GM18499 (cell line): ENCODE results near the gene CTNNA3.

Source experiments
- ATAC-seq: cut with Tn5 transposase; IDR thresholded peaks from one replicate; pipeline ENCODE4 v1.9.1; 2021; ENCODE audit warnings: moderate number of reproducible peaks; ENCODE audit not compliant: insufficient read depth, unreplicated experiment

CTNNA3 gene

DNA sequence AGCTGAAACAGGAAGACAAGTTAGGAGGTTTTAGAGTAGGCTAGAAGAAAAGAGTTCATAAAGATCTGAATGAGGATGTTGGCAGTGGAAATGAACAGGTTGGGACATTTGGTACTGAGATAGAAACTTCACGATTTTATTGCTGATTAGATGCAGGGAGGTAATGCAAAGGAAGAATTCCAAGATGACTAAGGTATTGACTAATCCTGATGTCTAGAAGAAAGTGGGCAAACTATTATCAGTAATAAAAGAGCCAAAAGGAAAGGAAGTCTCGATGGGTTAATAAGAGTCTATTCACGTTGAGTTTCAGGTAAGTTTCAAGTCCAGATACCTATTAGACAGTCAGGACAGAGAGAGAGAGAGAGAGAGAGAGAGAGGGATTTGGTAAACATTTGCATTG lies 1401.5 kb downstream of the CTNNA3 start:
- ATAC-seq = no peak

DNA sequence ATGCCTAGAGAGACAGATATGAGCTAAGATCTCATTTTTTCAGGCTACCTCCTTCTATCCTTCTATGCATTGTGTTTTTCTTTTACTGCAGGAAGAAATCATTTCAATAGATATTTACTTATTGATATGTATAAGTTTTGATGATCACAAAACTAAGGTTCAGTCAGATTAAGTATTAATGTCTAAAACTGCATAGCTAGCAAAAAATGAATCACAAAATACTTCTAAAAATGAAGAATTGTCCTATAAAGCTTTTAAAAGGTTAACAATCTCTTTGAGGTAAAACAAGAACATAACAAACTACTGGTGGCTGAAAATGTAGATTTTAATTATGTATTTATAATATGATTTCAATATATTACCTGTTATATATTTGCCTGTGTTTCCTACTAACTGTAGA lies 1403.1 kb downstream of the CTNNA3 start:
- no peak for ATAC-seq

DNA sequence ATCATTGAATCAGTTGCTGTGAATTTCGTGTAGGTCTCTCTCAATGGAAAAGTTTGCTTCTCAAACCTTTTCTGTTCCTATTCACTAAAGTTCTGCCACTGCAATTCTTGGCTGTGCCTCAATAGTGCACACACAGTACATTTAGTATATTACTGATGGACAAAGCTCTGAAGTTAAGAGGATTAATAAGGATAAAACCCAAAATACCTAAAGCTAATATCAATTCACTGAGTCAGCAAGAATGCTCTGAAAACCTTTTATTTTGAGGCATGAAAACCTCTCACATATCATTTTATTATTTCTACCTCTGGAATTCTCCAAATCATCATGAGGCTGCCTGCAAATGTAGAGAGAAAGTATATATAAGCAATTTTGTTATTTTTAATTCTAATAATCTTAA lies 1403.5 kb downstream of the CTNNA3 start:
- no peak for ATAC-seq

DNA sequence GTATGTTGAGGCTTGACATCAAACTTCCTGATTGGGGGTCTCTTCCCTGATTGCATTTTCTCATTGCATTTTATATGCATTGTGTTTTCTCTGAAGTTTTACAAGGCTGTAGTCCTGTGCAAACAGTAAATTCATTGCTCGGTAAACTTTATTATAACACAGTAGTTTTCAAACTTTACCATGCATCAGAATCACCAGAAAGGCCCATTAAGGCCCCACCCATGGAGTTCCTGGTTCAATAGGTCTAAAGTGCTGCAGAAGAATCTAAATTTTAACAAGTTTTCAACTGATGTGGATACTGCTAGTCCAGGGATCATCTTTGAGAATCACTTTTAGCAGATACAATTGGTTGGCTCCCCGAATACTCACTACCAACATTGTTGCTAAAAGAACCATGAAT lies 1404.9 kb downstream of the CTNNA3 start:
- no peak for ATAC-seq

DNA sequence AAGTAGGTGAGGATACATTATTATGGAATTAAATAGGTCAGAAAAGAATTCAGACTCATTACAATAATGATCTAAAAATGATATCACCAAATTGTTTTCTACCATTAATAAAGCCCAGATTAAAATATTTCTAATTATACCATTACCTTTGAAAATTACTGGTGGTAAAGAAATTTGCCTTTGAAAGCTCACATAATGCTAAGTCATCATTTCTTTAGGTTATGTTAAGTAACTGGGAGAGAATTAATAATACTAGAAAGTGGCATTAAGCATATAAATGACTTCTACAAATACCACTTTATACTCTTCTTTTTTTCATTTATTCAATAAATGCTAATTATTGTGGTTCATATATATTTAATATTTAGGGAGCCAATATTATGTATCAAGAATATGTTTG lies 1411.4 kb downstream of the CTNNA3 start:
- ATAC-seq = no peak

DNA sequence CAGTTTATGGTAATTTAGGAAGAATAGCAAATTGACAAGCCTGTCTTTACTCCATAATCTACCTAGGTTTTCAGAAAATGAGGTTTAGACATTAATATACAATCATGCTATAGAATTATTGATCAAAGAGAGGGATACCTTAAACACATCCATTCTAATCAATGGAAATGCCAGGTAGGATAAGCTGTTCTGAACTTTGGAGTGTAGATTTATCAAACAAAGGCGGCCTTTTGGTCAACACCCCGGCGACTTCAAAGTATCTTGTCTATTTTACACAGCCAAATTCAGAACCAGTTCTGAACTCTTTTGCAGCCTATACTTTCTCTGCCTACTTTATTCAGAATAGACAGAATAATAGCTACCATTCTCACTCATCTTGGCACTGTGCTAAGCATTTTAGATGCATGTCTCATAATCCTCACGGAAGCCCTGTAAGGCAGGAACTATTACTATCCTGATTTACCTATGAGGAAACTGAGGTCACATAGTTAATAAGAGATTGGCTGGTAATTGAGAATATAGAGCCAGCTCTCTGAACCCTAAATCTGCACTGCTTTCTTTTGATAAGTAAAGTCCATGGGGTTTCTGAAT lies 1412.0 kb downstream of the CTNNA3 start:
- no peak for ATAC-seq

DNA sequence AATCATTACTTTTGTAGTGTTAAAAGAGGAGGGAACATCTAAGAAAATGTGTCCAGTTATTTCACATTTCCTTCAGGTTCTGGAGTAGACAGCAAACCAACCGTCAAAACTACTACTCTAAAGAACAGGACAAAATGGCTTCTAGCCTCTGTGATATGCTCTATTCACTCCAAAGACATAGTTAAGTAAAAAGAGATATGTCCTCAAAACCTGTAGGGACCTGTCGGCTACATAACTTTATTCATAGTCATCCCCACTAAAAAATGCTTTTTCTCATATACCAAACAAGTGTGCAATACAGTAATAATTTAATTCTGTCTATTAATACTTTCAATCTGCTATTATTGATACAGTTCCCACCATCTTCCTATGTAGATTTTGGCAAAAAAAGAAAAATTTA lies 1412.9 kb downstream of the CTNNA3 start:
- ATAC-seq = no peak

DNA sequence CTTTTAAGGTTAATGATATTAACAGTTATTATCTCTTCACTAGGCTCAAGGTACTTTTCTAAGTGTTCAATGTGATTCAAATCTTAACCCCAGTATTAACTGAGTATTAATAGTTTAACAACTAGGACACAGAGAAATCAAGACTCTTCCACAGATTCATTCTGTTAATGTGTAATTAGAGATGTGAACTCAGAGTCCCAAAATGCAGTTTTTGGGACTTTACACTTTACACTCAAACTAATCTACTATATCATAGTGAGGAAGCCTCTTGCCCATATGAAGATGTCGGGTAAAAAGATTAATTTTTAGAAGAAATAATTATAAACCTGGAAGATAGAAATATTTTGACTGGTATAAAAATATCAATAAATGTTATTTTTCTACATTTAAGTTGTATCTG lies 1414.7 kb downstream of the CTNNA3 start:
- no peak for ATAC-seq

DNA sequence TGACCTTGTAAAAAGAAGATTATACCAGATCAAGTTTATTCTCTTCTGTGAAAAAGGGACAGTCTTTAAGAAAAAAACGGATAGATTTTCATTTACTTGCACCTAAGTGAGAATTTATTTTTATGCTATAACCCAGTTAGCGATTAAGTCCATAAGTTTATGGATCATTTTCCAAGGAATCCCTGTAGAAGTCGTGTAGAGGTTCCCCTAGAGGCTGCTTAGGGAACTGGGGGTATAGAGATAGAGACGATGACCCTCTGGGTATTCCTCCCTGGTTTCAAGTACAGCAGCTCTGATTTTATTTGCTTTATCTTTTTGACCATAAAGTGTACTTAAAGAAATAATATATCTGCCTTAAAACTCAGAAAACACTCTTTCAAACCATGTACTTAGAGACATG lies 1418.5 kb downstream of the CTNNA3 start:
- ATAC-seq = no peak

DNA sequence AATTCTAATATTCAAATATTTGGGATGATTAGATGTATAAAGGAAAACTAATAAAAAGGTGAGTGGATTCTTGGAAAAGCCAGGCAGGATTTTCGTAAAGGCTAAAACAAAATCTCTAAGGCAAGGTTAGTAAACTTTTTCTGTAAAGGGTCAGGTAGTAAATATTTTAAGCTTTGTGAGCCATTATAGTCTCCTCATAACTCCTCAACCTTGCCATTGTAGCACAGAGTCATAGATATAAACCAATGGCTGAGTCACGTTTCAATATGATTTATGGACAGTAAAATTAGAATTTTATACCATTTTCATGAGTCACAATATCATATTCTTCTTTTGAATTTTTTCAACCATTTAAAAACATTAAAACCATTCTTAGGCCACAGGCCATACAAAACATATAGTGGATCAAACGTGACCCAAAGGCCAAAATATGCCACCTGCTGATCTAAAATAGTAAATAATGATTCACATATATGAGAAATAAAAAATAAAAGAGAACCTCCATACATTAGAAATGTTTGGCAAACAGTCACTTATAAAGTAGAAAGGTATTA lies 1422.0 kb downstream of the CTNNA3 start:
- no peak for ATAC-seq

DNA sequence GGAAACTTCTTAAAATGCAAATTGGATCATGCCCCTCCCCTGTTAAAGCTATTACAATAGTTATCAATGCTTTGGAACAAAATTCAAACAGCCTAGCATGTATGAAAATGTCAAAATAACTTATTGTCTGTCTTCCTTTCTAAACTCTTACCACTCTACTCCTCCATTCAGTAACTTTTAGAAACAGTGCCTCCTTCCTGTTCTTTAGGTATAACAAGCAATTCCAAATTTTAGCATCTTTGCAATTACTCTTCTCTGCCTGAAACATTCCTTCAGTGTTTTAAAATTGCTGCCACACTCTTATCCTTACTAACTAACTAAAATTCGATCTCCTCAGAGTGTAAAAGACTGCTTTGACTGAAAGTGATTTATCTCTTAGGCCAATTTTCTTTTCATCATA lies 1430.6 kb downstream of the CTNNA3 start:
- ATAC-seq = no peak

DNA sequence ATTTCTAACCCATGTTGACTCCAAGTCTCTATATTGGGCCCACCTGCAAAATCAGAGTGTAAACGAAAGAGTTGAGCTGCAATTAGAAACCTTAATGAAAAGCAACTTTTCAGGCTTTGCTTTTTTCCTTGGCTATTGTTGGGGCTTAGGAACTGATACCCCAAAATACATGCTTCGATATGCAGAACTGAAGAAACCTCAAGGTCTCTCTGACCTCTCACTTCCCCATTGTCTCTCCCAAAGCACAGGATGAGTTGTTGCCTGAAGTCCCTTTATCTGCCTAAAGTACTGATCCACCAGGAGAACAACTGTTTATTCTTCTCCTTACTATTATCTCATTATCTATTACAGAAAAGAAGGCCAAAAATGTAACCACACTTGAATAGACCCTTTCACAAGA lies 1436.2 kb downstream of the CTNNA3 start:
- no peak for ATAC-seq

DNA sequence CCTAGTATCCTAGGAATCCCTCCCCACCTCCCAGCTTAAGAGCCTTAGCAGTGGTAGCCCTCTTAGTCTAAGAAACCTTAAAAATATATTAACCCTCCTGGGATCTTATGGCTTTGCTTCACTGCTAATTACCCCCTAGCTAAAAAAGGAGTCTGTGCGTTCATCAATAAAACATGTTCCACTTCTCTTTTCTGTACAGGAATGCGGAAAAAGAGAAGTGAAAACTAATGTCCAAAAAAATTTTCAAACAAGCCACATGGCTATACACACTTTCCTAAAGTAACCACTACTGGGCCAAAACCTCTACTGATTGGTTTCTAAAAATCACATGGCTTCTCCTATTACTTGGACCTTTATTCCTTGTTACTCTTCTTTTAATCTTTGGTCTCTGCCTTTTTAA lies 1437.3 kb downstream of the CTNNA3 start:
- ATAC-seq = no peak

DNA sequence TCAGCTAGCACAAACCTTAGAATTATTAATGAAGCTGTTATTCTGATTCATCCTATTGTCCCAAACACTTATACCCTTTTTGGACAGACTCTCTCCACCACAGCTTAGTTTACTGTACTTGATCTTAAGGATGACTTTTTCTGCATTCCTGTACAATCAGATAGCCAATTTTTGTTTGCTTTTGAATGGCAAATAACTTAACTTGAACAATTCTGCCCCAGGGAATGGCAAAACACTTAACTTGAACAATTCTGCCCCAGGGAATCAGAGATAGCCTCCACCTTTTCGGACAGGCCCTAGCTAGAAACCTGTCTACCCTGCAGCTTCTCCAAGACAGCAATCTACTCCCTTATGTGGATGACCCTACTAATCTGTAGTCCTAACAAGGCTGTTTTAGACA lies 1438.2 kb downstream of the CTNNA3 start:
- no peak for ATAC-seq

DNA sequence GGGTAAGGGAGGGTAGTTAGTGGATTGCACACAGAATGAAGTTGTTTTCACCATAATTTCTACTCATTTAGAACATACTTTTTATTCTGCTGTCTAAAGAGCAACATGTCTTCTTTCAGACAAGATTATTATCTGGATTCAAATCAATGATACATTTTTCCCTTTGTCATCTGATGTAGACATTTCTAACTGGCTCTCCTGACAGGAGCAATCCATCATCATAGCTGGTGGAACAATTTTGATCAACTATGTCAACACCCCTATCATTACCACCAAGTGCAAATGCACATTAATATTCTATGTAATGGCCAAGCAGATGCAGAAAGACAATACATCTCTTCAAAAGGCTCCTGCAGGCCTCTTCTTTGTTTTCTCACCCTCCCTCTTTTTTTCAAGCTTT lies 1443.0 kb downstream of the CTNNA3 start:
- ATAC-seq = no peak

DNA sequence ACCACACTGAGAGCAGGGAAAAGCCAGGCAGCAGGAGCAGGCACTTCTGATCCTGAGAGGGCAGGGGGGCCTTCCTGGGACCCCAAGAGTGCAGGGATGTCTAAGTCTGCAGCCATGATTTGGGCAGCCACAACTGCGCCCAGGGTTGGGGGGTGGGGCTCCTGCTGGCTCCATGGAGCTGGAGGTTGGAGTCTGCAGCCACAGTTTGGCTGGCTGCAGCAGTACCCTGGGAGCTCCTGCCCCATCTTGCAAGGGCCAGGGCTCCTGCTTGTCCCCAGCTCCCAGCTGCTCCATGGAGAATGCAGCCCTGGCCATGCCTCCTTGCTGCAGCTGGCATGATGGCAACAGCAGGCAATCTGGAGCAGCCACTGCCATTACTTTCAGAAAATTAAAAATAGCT lies 1449.8 kb downstream of the CTNNA3 start:
- no peak for ATAC-seq

DNA sequence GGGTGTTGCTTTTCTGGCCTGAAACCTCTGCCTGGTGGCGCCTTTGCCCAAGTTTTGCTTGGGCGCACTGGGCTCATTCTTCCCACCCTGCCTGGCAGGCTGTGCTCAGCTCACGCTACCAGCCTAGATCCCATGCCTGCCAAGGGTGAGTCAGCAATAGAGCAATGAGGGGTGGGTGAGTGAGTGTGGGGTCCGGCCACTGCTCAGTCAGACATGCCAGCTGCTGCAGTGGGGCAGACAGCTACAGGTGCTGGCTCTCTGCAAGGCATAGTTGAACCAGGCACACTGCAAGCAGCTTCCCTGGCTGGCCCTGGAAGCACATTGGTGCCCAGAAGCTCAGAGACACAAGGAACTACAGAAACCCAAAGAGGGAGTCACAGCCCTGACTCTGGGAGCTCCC lies 1451.0 kb downstream of the CTNNA3 start:
- ATAC-seq = no peak

DNA sequence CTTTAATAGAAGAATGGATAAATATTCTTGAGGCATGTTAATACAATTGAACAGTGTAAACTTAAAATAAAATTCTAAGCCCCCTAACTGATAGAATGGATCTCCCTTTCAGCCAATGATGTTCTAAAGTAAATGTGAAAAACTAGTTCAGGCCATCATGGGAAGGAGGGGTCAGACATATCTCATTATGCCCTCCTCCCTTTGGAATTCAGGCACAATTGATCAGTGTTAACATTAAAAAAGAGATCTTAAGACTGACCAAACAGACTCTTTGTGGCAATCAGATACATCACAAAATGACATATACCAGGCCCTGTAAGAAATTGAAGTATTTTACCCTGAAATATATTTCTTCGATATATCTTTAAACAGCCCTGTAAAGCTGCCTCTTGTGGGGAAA lies 1453.1 kb downstream of the CTNNA3 start:
- no peak for ATAC-seq

DNA sequence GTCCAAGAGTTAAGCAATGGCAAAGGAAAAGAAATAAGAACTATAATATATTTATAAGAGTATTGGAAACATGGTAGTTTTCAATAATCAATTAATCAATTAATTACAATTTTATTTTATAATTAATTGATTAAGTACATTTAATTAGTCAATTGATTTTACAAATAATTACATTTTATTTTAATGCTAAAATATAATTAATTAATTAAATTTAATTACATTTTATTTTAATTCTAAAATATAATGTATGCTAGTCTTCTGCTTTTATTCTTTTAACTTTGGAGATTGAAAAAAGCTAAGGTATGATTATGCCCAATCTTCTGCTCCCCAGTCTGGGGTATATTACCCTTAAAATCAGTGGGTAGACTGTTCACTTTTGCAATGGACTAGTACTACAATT lies 1456.9 kb downstream of the CTNNA3 start:
- no peak for ATAC-seq

DNA sequence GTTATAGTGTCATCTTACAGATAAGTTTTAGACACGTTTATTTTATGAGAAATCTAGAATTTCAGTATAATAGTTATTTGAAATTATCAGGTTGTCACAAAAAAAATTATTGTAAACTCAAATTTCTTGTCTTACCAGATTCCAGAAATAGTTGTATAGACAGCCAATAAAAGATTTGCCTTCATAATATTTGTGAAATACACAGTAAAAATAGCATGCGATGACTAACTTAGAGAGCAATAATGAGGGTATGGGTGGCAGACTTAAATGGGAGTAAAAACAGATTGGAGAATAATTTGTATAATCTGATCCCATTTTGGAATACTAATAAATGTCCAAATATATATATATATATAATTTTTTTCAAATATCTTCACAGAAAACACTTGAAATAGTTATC lies 1457.7 kb downstream of the CTNNA3 start:
- ATAC-seq = no peak

DNA sequence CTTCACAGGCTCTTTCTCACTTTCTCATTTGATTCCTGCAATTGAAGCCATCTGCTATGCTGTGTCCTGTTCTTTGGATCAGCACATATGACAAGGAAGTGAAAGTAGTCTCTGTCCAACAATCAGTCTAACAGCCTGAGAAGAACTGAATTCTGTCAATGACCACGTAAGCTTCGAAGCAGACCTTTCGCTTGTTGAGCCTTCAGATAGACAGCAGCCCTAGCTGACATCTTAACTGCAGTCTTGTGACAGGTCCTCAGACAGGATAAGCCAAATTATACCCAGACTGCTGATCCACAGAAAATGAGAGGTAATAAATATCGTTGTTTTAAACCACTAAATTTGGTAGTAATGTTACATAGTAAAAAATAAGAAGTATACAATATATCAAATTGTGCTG lies 1461.1 kb downstream of the CTNNA3 start:
- no peak for ATAC-seq

DNA sequence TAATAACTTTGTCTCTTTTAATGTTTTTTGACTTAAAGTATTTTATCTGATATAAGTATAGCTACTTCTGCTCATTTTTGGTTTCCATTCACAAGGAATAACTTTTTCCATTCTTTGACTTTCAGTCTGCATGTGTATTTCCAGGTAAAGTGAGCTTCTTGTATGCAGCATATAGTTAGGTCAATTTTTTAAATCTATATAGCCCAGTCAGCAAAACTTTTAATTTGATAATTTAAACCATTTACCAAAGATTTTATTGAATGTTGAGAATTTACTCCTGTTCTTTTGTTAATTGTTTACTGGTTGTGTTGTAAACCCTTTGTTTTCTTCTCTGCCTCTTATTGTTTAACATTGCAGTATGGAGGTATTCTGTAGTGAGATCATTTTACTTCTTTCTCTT lies 1467.1 kb downstream of the CTNNA3 start:
- ATAC-seq = no peak

DNA sequence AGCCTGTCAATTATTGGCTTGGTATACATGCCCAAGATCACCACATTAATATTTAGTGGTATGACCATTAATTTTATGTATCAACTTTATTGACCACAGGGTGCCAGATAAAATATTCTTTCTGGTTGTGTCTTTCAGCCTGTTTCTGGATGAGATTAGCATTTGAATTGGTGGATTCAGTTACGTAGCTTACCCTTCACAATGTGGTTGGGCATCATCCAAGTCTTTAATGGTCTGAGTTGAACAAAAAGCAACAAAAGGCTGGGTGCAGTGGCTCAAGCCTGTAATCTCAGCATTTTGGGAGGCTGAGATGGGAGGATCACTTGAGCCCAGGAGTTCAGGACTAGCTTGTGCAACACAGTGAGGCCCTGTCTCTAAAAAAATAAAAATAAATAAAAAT lies 1472.3 kb downstream of the CTNNA3 start:
- no peak for ATAC-seq
